Liver (tissue), 9 donors: ENCODE data around the gene ARPC3. TPM values are rescaled to one million over a fixed set of nuclear protein-coding genes. Genes with fewer than 3 reads are reported as not detected.

ENCODE experiments used
- DNase-seq: peaks from one replicate; pipeline ENCODE4 v3.0.0-alpha.2; 2017; ENCODE audit warnings: low spot score
- H3K27ac ChIP-seq, 2 donors: one replicate each; pipeline ENCODE4 v1.7.0; 2013; ENCODE audit warnings: inconsistent platforms in 2 of 2, low read length in 2 of 2, control low read depth in 1 of 2, low read depth in 1 of 2, mild to moderate bottlenecking in 1 of 2
- H3K27me3 ChIP-seq, 4 donors: one replicate each; pipeline versions ENCODE4 v1.6.1 to v1.7.0; 2013; ENCODE audit warnings: low read length in 3 of 4, inconsistent platforms in 1 of 4, mild to moderate bottlenecking in 1 of 4, moderate library complexity in 1 of 4; ENCODE audit not compliant: control insufficient read depth in 4 of 4, insufficient read depth in 4 of 4
- H3K36me3 ChIP-seq, 4 donors: one replicate each; pipeline versions ENCODE4 v1.6.1 to v1.7.0; 2013; ENCODE audit warnings: low read length in 3 of 4, mild to moderate bottlenecking in 3 of 4, low read depth in 1 of 4, moderate library complexity in 1 of 4; ENCODE audit not compliant: control insufficient read depth in 4 of 4, insufficient read depth in 3 of 4
- H3K4me1 ChIP-seq, 4 donors: one replicate each; pipeline versions ENCODE4 v1.6.1 to v1.7.0; 2013; ENCODE audit warnings: low read length in 3 of 4, mild to moderate bottlenecking in 3 of 4, moderate library complexity in 1 of 4; ENCODE audit not compliant: control insufficient read depth in 4 of 4, insufficient read depth in 4 of 4
- H3K4me3 ChIP-seq, 3 donors: one replicate each; pipeline versions ENCODE4 v1.6.1 to v1.7.0; 2013; ENCODE audit warnings: low read length in 3 of 3, control low read depth in 1 of 3, low read depth in 1 of 3, mild to moderate bottlenecking in 1 of 3
- H3K9ac ChIP-seq, 2 donors: one replicate each; pipeline ENCODE4 v1.7.0; 2013; ENCODE audit warnings: low read length in 2 of 2, mild to moderate bottlenecking in 2 of 2, moderate library complexity in 2 of 2, control low read depth in 1 of 2, low read depth in 1 of 2
- H3K9me3 ChIP-seq, 4 donors: one replicate each; pipeline versions ENCODE4 v1.6.1 to v1.7.0; 2013; ENCODE audit warnings: low read length in 3 of 4; ENCODE audit not compliant: control insufficient read depth in 4 of 4
- CTCF ChIP-seq: fragments of 150-350 bp; IDR thresholded peaks from 2 replicates; pipeline ENCODE4 v1.5.1; 2017; ENCODE audit warnings: improper control_type of control experiment, low read depth, low read length; ENCODE audit not compliant: missing input control
- EGR1 ChIP-seq, 2 donors: IDR thresholded peaks; 2 replicates each; pipeline ENCODE4 v1.6.1; 2016 to 2018; ENCODE audit warnings: antibody characterized with exemption in 2 of 2, low read depth in 2 of 2
- FOXA2 ChIP-seq: IDR thresholded peaks from 2 replicates; pipeline ENCODE4 v1.6.1; 2016; ENCODE audit warnings: antibody characterized with exemption
- GABPA ChIP-seq, 2 donors: IDR thresholded peaks in 1 of 2; conservative IDR thresholded peaks in 1 of 2; 2 replicates each; pipeline ENCODE4 v1.6.1; 2016; ENCODE audit warnings: antibody characterized with exemption in 2 of 2, mild to moderate bottlenecking in 1 of 2, moderate library complexity in 1 of 2
- HNF4A ChIP-seq, 2 donors: conservative IDR thresholded peaks; 2 replicates each; pipeline ENCODE4 v1.6.1; 2016; ENCODE audit warnings: antibody characterized with exemption in 2 of 2, mild to moderate bottlenecking in 2 of 2
- HNF4G ChIP-seq: IDR thresholded peaks from 2 replicates; pipeline ENCODE4 v1.6.1; 2016; ENCODE audit warnings: antibody characterized with exemption
- MAX ChIP-seq: IDR thresholded peaks from 2 replicates; pipeline ENCODE4 v1.6.1; 2016; ENCODE audit warnings: antibody characterized with exemption
- NR2F2 ChIP-seq: IDR thresholded peaks from 2 replicates; pipeline ENCODE4 v1.6.1; 2016; ENCODE audit warnings: antibody characterized with exemption
- RAD21 ChIP-seq, 2 donors: IDR thresholded peaks; 2 replicates each; pipeline ENCODE4 v1.6.1; 2016; ENCODE audit warnings: antibody characterized with exemption in 2 of 2, mild to moderate bottlenecking in 2 of 2
- REST ChIP-seq: IDR thresholded peaks from 2 replicates; pipeline ENCODE4 v1.6.1; 2016; ENCODE audit warnings: antibody characterized with exemption, mild to moderate bottlenecking
- RXRA ChIP-seq, 2 donors: IDR thresholded peaks; 2 replicates each; pipeline ENCODE4 v1.6.1; 2017 to 2018; ENCODE audit warnings: antibody characterized with exemption in 2 of 2, mild to moderate bottlenecking in 1 of 2
- SP1 ChIP-seq: IDR thresholded peaks from 2 replicates; pipeline ENCODE4 v1.6.1; 2018; ENCODE audit warnings: antibody characterized with exemption, mild to moderate bottlenecking
- TAF1 ChIP-seq: conservative IDR thresholded peaks from 2 replicates; pipeline ENCODE4 v1.6.1; 2016; ENCODE audit warnings: antibody characterized with exemption, mild to moderate bottlenecking
- YY1 ChIP-seq: IDR thresholded peaks from 2 replicates; pipeline ENCODE4 v1.6.1; 2016; ENCODE audit warnings: antibody characterized with exemption, mild to moderate bottlenecking
- ZBTB33 ChIP-seq: IDR thresholded peaks from 2 replicates; pipeline ENCODE4 v1.6.1; 2016; ENCODE audit warnings: antibody characterized with exemption
- whole genome bisulfite sequencing: extraction: QIAGEN DNeasy Blood & Tissue Kit; methylation state at CpG from one replicate; pipeline ENCODE4 v1.1.7; 2013; 5-methylcytosine and 5-hydroxymethylcytosine counted together
- polyA plus RNA-seq, 2 donors: library from polyadenylated mRNA; stranded (reverse) in 1 of 2; unstranded in 1 of 2; fragments of 200-250 nt in 1 of 2; fragments of >200 nt in 1 of 2; fragmentation: Nextera tagmentation in 1 of 2; extraction: Ambion mirVana in 1 of 2; gene quantifications; one replicate each; pipeline versions ENCODE4 v1.2.1 to v1.2.3, GENCODE V29; 2013 to 2015
- total RNA-seq, 2 donors: library from RNA; depleted of rRNA; stranded (reverse); fragments of >200 nt; gene quantifications; one replicate each; pipeline ENCODE4 v1.2.3, GENCODE V29; 2014
- donor health status: healthy.
- donor health status: healthy.
- donor health status: healthy.
- donor health status: healthy.
- donor health status: healthy.

The ARPC3 gene
- total and polyA plus RNA-seq, 4 donors, result 86.2 to 140 (median 115) TPM

GRCh38 chr12:110475426-110475825 lies 25.3 kb upstream of the ARPC3 start:
- WGBS, result 98% methylated on average over 7 of the region's 7 CpGs
- Histone ChIP-seq H3K4me3 (no peak overlapping the region), H3K36me3 (no peaks in the 10 kb centered on the region), H3K9ac (no peak overlapping the region), H3K9me3 (no peaks in the 10 kb centered on the region), H3K27ac (no peak overlapping the region), H3K4me1 (no peaks in the 10 kb centered on the region), H3K27me3 (no peaks in the 10 kb centered on the region)
- no peak for DNase-seq
- no peak for TF ChIP-seq GABPA (IDR thresholded peaks at IDR 0.05 in 1 of 2, conservative IDR thresholded peaks at IDR 0.05 in 1 of 2)
- no peak for TF ChIP-seq SP1
- no peak for TF ChIP-seq HNF4G
- TF ChIP-seq YY1, result no peak
- TF ChIP-seq RXRA (IDR thresholded peaks at IDR 0.05), result no peak
- TF ChIP-seq FOXA2, result no peak
- no peak for TF ChIP-seq REST
- no peak for TF ChIP-seq HNF4A (conservative IDR thresholded peaks at IDR 0.05)
- no peak for TF ChIP-seq MAX
- TF ChIP-seq EGR1 (IDR thresholded peaks at IDR 0.05; ENCODE audit: low read depth in 2 of 2), result no peak
- TF ChIP-seq ZBTB33, result no peak
- TF ChIP-seq CTCF, result no peak
- TF ChIP-seq NR2F2, result no peak
- TF ChIP-seq RAD21 (IDR thresholded peaks at IDR 0.05), result no peak
- no peak for TF ChIP-seq TAF1
